Hepatocyte (in vitro differentiated cells): ENCODE measurements around the gene NIT2. TPM values are rescaled to one million over a fixed set of nuclear protein-coding genes. Genes with fewer than 3 reads are reported as not detected.

Experiments used
- DNase-seq: peaks from one replicate; pipeline ENCODE4 v3.0.0-alpha.2; 2016; ENCODE audit warnings: low spot score
- H2AFZ ChIP-seq: fragments of 200-600 bp; sonication (generic); 2 replicates; pipeline ENCODE4 v1.6.0; 2016; ENCODE audit warnings: antibody characterized with exemption, mild to moderate bottlenecking
- H3K27ac ChIP-seq: fragments of 200-600 bp; sonication (generic); 2 replicates; pipeline ENCODE4 v1.5.1; 2016; ENCODE audit warnings: mild to moderate bottlenecking
- H3K27me3 ChIP-seq: fragments of 200-600 bp; sonication (generic); 2 replicates; pipeline ENCODE4 v1.6.1; 2016
- H3K36me3 ChIP-seq: fragments of 200-600 bp; sonication (generic); replicated peaks from 2 replicates; pipeline ENCODE4 v1.5.1; 2016; ENCODE audit warnings: low read depth; ENCODE audit not compliant: insufficient read depth
- H3K4me1 ChIP-seq: fragments of 200-600 bp; sonication (generic); 2 replicates; pipeline ENCODE4 v1.5.1; 2016; ENCODE audit warnings: mild to moderate bottlenecking, moderate library complexity; ENCODE audit not compliant: insufficient read depth
- H3K4me2 ChIP-seq: fragments of 200-600 bp; sonication (generic); 2 replicates; pipeline ENCODE4 v1.6.0; 2016
- H3K4me3 ChIP-seq: fragments of 200-600 bp; sonication (generic); 2 replicates; pipeline ENCODE4 v1.5.1; 2016; ENCODE audit warnings: mild to moderate bottlenecking
- H3K79me2 ChIP-seq: fragments of 200-600 bp; sonication (generic); 2 replicates; pipeline ENCODE4 v1.6.0; 2017; ENCODE audit warnings: mild to moderate bottlenecking
- H3K9me2 ChIP-seq: fragments of 200-600 bp; sonication (generic); replicated peaks from 2 replicates; pipeline ENCODE4 v1.6.0; 2017; ENCODE audit warnings: mild to moderate bottlenecking; ENCODE audit not compliant: insufficient read depth
- H3K9me3 ChIP-seq: fragments of 200-600 bp; sonication (generic); 2 replicates; pipeline ENCODE4 v1.5.1; 2016; ENCODE audit warnings: low read depth, mild to moderate bottlenecking
- H4K20me1 ChIP-seq: fragments of 200-600 bp; sonication (generic); 2 replicates; pipeline ENCODE4 v1.6.0; 2016; ENCODE audit warnings: mild to moderate bottlenecking; ENCODE audit not compliant: insufficient read depth, poor library complexity, severe bottlenecking
- CTCF ChIP-seq: fragments of 200-600 bp; sonication (generic); IDR thresholded peaks from 2 replicates; pipeline ENCODE4 v1.5.1; 2016; ENCODE audit warnings: antibody characterized with exemption, mild to moderate bottlenecking; ENCODE audit not compliant: poor library complexity
- EZH2 ChIP-seq: fragments of 200-600 bp; sonication (generic); IDR thresholded peaks from 2 replicates; pipeline ENCODE4 v1.6.1; 2016; ENCODE audit warnings: antibody characterized with exemption, mild to moderate bottlenecking, borderline replicate concordance
- EZH2phosphoT487 ChIP-seq: fragments of 200-600 bp; sonication (generic); IDR thresholded peaks from one replicate; pipeline ENCODE4 v1.6.1; 2018; ENCODE audit warnings: antibody characterized with exemption, mild to moderate bottlenecking, low read depth, moderate library complexity; ENCODE audit not compliant: unreplicated experiment, severe bottlenecking
- WGBS: methylation state at CpG from one replicate; pipeline ENCODE4 v1.1.6; 2016; ENCODE audit warnings: low lambda C conversion rate; ENCODE audit errors: missing lambda C conversion rate; 5-methylcytosine and 5-hydroxymethylcytosine counted together
- polyA plus RNA-seq: library from polyadenylated mRNA; unstranded; fragments of >200 nt; fragmentation: Nextera tagmentation; extraction: Ambion mirVana; gene quantifications from 2 replicates; pipeline ENCODE4 v1.2.1, GENCODE V29; 2016
- total RNA-seq: library from RNA; depleted of rRNA; stranded (reverse); fragments of >200 nt; gene quantifications from 2 replicates; pipeline ENCODE4 v1.2.3, GENCODE V29; 2014

NIT2 gene
- total and polyA plus RNA-seq, 2 experiments from 2014 or later: 45.2 to 96.9 TPM

- Histone ChIP-seq H3K4me2 (no peak overlapping the region), H3K36me3 (no peaks in the 10 kb centered on the region), H3K4me1 (peaks cover 19% of the 10 kb centered on the region), H3K9me3 (no peaks in the 10 kb centered on the region), H3K79me2 (peaks cover 89% of the 10 kb centered on the region), H3K27ac (no peak overlapping the region), H3K4me3 (no peak overlapping the region), H3K27me3 (no peaks in the 10 kb centered on the region), H2AFZ (no peak overlapping the region), H4K20me1 (peaks cover 26% of the 10 kb centered on the region), H3K9me2 (no peaks in the 10 kb centered on the region)
- DNase-seq: no peak
- WGBS: 87% methylated on average over 2 of the region's 2 CpGs
- TF ChIP-seq EZH2 (no peak), CTCF (no peak), EZH2phosphoT487 (no peak)
Observed at GRCh38 chr3:100396967-100397366, 62.4 kb downstream of the NIT2 start.

GRCh38 chr3:100399341-100400071, 64.9 kb downstream of the NIT2 start:
- H2AFZ ChIP-seq: no peak overlapping the region
- H3K27me3 ChIP-seq: no peaks in the 10 kb centered on the region
- H3K27ac ChIP-seq: peak overlapping the region; percentile 94
- H3K4me1 ChIP-seq: peaks cover 19% of the 10 kb centered on the region
- peaks cover 21% of the 10 kb centered on the region for H4K20me1 ChIP-seq
- no peak for DNase-seq
- peak overlapping the region; percentile 87 for H3K4me2 ChIP-seq
- H3K36me3 ChIP-seq: no peaks in the 10 kb centered on the region
- no peaks in the 10 kb centered on the region for H3K9me2 ChIP-seq
- H3K9me3 ChIP-seq: no peaks in the 10 kb centered on the region
- peaks cover 87% of the 10 kb centered on the region for H3K79me2 ChIP-seq
- peak overlapping the region; percentile 47 for H3K4me3 ChIP-seq
- WGBS: 59% methylated on average over 9 of the region's 9 CpGs
- no peak for TF ChIP-seq EZH2
- TF ChIP-seq EZH2phosphoT487: no peak
- TF ChIP-seq CTCF: no peak

GRCh38 chr3:100400419-100400779, 65.8 kb downstream of the NIT2 start:
- Histone ChIP-seq H3K79me2 (peaks cover 85% of the 10 kb centered on the region), H3K4me1 (peaks cover 19% of the 10 kb centered on the region), H3K36me3 (no peaks in the 10 kb centered on the region), H2AFZ (peak overlapping the region; percentile 67), H3K9me2 (no peaks in the 10 kb centered on the region), H3K27me3 (no peaks in the 10 kb centered on the region), H3K9me3 (no peaks in the 10 kb centered on the region), H3K4me2 (peak overlapping the region; percentile 87), H3K27ac (peak overlapping the region; percentile 94), H4K20me1 (peaks cover 21% of the 10 kb centered on the region), H3K4me3 (peak overlapping the region; percentile 47)
- peak; percentile 42 for DNase-seq
- TF ChIP-seq EZH2 (no peak), EZH2phosphoT487 (no peak), CTCF (no peak)
- WGBS: under 1% methylated on average over 22 of the region's 22 CpGs
